GM18870 (cell line): Measurements from ENCODE around the gene GPC6.

Experiments used
- ATAC-seq: cut with Tn5 transposase; IDR thresholded peaks from one replicate; pipeline ENCODE4 v1.9.1; 2021; ENCODE audit warnings: moderate library complexity; ENCODE audit not compliant: unreplicated experiment

The GPC6 gene

DNA sequence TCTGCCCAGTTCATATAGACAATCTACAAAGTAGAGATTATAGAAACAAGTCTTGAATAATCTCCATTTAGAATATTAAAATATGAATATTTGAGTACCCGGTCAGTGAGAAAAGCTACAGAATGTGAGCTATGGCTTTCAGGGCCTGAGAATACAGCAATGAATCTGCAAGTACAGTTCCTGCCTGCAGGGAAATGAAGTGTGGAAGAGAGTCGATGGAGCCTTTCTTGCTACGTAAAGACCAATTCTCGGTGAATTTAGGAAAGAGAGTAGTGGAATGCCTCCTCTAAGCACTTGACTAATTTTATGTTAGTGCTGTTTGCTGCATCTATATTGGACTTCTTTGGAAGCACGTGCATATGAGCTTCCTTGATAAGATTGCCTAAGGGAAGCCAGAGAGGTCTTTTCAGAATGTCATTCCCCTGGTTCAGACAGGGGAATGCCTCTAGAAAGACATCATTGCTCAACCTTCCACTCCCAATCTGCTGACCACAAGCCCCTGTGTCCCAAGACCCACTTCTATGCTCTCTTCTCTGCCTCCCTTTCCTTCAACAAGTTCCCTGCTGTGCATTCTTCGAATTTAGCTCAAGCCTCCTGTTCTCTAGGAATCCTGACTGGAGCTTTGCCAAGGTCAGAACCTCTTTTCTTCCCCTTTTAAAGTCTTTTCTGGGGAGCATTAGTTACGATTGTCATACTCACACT, 41.9 kb downstream of the GPC6 start:
- no peak for ATAC-seq

DNA sequence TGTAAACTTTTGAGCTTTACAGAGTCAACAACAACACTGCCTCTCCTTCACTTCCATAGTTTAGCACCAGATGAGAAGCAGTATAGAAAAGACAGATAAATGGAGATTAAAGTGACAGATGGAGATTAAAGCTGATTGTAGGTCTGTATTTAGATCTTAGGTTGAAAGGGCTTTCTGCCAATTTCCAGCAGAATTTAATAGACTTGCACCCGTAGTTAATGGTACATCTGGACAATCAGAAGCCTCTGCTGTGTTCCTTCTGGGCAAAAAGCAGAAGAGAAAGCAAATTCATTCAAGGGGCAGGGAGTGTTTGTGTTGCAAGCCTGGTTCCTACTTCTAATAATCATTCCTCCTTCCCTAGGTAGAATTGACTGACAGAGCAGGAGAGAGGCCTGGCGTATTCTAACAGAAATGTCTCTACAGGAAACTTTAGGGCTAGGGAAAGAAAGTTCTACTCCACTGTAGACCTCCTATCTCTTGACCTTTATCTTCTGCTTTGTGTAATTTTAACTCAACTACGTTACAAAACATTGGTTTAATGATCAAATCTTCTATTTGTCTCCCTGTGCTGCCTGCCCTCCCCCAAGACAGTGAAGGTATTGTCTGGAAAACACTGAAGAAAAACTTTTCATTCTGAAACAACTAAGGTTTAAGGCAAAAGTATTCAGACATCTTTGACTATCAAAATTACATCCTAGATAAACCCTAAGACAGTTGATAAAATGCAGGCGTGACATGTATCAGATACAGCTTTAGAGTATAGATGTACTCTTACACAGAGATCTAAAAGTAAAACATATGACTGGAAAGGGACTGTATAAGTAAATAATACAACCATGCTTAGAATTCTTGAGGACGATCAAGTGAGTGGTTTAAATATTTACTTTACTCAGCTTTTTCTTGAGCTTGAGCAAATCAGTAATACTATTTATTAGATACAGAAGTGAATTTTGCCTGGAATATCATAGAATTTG, 44.4 kb downstream of the GPC6 start:
- ATAC-seq: no peak

DNA sequence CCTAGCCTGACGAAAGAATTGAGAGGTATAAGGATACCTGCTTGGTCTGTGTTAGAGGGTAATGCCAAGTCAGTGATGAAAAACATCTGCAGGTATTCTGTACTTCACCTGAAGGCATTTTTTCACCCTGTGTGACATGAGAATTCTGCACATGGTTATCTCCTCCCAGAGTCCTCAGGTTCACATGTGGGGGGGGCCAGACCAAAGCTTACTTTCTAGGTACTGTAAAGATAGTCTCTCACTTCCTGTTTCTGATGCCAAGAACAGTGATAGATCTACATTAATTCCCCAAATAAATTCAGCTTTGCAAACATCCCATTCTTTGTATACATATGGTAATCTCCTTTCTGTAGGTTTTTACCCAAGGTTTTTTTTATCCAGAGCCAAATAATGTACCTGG, 53.4 kb downstream of the GPC6 start:
- ATAC-seq: no peak

DNA sequence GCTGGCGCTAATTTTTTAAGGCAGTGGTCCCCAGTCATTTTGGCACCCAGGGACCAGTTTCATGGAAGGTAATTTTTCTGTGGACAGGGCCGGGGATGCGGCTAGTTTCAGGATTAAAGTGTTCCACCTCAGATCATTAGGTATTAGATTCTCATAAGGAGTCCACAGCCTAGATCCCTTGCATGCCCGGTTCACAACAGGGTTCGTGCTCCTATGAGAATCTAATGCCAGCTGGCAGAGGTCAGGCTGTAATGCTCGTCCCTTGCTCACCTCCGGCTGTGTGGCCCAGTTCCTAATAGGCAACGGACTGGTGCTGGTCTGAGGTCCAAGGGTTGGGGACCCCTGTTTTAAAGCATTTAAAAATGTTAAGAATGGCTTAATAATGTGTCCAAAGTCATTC, 54.1 kb downstream of the GPC6 start:
- ATAC-seq: no peak

DNA sequence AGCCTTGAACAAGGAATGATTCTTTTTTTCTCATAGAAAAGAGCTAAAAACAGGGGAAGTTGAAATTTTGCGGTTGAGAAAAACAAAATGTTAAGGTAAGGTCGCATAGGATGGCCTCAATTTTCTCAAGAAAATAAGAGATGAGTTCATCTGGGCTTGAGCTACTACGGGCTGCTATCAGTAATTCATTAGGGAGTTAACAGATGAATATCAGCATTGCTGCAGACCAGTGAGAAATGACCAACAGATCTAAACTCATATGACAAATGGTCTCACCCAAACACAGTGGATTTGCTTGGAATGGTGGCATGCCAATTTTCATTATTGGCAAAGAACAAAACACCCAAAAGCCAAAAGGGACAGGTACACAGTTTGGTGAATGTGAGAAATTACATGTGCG, 56.6 kb downstream of the GPC6 start:
- ATAC-seq: no peak

DNA sequence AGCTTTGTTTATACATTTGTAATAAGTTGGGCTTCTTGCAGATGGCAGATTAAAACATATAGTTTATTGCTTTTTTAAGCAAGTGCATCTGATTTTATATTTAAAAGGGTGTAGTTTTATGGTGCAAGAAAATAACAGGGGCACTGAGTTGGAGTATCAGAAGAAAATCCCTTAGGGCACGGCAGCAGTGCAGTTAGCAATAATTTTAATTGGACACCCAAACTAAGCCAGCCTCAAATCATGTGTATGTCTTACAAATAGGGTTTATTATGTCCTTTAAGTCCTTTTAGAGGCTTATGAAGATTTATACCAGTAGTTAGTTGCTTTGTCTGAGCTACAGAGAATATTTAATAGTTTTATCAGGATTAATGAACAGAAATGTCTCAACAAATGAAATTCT, 57.5 kb downstream of the GPC6 start:
- no peak for ATAC-seq

DNA sequence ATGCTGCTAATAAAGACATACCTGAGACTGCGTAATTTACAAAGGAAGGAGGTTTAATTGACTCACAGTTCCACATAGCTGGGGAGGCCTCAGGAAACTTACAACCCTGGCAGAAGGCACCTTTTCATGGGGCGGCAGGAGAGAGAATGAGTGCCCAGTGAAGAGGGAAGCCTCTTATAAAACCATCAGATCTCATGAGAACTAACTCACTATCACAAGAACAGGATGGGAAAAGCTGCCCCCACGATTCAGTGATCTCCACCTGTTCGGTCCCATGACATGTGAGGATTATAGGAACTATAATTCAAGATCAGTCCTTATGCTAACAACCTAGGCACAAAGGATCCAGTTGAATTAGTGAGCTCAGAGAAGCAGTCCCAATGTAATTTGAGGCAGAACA, 59.4 kb downstream of the GPC6 start:
- no peak for ATAC-seq

DNA sequence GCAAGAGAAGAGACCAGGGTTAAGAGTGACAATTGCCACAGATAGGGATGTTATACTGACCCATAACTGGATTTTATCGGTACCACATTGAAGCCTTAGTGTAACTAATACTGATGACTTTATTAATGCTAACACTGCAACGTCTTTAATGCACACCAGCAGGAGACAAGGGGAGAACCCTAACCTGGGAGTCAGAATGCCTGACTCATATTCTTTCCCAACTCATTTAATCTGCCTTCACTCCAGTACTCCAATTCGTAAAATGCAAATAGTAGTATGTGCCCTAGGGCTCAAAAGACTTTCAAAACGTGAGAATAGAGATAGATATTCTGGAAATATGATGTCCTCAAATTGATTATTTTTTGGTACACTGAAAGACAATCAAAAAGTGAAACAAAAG, 62.4 kb downstream of the GPC6 start:
- ATAC-seq: no peak

DNA sequence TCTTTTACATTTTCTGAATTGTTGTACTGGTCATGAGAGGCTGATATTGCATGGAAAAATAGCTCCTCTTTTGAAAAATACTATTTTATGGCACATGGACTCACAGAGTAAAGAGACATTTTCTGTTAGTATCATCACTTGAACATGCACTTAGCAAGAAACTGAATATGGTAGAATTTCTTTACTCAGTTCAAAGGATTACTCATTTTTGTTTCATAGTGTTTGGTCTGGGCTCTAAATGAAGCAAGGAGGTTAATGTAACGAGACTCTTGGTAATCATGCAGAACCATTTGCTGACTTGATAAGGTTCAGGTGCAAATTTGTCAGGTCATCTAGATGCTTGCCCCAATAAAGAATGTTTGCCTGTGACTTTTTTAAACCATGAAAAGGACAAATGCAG, 63.2 kb downstream of the GPC6 start:
- no peak for ATAC-seq

DNA sequence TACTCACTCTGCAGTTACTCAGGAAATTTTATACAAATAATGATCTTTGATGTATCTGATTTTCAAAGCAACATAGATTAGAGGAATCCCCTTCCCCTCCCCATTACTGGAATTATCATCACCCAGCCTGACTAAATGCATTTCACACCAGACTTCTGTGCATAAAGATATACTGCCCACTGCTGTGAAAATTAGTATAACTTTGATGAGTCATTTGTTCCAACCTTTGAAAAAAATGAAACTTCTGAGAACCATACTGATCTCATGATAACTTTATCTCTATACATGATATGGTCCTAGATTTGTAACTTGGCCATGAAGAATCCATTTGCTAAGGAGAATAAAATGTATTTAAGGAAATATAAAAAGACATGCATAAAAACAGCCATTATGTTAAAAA, 63.9 kb downstream of the GPC6 start:
- no peak for ATAC-seq

DNA sequence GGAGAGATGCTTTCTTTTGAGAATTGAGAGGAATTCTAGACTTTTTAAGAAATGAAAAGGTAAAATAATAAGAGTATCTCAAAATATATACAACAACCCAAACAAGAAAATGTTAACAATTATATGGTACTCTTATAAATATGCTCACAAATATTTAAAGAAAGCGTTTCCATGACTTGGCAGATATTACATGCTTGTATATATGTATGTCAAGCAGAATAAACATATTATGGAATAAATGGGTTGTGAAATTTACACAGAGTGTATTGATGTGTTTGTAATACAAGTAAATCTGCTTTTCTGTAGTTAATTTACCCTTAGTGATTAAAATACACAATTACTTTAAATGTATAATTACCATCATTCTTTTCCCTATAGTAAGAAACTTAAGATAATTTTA, 65.8 kb downstream of the GPC6 start:
- no peak for ATAC-seq

DNA sequence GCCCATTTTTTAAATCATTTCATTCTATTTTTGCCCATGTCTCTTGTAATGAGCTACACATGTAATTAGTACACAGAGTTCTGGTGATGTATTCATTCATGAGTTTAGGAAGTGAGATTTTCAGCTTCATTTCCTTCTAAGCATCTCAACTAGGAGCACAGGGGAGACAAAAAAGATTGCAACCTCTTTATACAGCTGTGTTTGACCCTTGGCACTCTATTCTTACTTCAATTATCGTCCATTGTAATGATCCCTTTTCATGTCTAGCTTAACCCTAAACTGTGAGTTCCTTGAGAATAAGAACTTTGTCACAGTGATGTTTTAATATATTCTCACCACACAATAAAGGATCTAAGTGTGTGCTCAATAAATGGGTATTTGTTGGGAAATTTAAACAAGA, 67.1 kb downstream of the GPC6 start:
- ATAC-seq: no peak

DNA sequence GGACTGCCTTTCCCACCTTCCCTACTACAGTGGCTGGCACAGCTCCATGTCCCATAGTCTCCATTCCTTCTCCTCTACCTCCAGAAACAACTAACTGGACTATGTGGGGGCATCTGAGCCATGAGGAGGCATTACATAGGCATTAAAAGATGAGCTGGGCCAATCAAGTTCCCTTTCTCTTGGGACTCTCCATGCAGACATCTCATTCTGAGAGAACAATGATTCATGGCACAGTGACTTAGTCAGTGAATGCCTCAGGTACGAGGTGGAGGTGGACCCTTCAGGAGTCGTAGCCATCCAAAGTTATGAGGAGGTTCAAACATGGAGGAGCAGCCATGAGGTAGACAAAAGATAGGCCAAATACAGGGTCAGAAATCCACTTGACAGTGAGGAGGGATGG, 70.0 kb downstream of the GPC6 start:
- no peak for ATAC-seq

DNA sequence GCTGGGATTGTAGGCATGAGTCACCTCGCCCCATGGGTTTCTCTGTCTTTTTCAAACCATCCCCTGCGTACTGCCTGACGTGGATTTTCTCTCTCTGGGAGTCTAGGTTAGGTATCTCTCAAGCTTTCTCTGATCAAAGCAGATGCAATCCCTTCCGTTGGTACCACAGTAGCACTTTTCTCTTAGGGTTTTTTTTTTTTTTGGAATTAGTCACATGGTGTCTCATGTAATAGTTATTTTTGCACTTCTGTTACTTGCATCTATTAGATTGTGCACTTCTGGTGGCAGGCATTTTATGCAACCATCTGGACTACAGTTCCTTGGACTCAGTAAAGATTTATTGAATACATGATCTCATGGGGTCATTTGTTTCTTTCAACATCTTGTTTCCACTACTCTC, 72.1 kb downstream of the GPC6 start:
- no peak for ATAC-seq

DNA sequence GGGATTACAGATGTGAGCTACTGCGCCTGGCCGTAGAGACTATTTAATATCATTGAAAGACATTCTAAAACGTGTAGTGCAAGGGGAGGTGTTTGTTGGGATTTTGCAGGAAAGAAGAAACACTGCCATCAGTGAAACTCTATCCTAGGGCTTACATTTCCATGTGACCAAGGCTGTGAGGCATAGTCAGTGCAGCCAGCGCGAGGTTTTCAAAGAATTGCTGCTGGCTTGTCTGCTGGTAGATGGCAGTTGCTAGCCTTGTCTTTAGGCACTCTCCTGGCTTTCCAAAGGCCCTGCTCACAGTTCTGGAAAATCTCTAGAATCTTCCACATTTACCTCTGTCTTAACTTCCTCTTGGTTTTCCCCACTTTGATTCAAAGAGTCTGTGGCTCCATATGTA, 77.5 kb downstream of the GPC6 start:
- no peak for ATAC-seq

DNA sequence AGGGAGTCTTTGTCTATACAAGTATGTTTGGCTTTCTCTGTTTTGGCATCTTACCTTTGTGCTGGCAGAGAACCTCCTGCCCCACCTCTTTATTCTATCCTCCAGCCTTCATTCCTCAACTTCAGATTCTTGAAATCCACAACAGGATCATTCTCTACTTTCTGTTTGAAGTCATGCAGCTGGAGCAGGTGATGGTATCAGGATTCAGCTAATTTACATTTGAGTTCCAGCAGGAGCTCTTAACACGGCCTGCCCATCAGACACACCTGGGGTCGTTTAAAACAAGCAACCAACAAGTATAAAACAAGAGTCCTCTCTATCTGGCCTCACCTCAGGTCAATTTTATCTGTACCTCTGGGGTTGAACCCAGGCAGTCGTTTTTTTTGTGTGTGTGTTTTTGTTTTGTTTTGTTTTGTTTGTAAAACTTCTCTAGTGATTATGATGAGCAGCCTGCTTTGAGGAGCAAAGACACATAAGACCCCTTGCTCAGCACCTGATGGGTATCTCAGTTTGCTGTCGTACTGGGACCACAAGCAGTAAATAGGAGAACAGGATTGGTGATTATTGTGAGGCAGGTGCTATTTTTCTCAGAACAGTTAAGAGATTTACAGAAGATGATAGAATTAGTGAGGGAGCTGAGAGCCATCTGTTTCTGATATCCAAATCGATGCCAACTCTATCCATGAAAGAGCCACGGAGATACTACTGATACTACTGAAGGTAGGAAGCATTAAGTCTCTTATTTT, 78.4 kb downstream of the GPC6 start:
- ATAC-seq: no peak

DNA sequence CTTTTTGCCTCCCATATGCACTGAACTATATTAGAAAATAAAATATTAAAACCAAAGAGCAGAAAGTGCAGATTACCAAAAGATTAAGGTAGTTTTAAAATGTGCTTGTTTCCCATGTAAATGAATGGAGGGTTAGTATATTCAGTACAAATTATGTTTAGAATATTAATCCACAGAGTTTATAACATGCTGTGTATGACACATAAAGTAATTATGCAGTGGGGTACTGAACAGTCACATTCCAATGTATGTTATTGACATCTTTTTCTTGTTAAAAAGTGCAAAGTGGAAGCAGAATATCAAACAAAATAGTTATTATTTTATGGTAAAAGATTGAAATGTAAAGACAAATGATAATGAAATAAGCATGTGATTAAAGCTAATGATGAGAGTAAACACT, 79.3 kb downstream of the GPC6 start:
- no peak for ATAC-seq

DNA sequence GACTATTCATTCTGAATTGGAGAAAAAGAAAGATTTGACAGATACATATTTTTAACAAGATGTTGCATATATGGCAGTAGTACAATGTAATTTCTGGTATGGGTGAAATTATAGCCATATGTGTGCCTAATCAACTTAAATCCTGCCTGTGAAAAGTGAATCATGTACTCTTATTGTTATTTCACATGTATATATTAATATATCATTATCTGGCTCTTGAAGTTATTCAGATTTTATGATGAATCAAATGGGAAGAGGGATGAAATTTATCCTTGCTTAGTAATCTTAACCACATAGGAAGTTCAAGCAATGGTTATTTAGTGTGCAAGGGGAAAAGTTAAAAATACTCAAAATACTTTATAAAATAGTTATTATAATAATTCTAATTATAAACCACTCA, 80.5 kb downstream of the GPC6 start:
- no peak for ATAC-seq

DNA sequence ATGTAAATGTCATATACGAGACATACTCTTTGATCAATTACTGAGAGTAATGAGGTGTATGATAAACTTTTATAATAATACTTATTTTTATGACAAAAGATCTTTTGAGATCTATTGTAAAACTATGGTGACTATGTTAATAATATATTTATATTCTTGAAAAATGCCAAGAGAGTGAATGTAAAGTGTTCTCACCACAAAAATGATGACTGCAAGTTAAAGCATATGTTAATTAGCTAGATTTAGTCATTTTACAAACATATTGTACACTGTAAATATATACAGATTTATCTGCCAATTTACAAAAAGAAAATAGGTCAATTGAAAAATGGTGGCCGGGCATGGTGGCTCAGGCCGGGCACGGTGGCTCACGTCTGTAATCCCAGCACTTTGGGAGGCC, 81.0 kb downstream of the GPC6 start:
- ATAC-seq: no peak

DNA sequence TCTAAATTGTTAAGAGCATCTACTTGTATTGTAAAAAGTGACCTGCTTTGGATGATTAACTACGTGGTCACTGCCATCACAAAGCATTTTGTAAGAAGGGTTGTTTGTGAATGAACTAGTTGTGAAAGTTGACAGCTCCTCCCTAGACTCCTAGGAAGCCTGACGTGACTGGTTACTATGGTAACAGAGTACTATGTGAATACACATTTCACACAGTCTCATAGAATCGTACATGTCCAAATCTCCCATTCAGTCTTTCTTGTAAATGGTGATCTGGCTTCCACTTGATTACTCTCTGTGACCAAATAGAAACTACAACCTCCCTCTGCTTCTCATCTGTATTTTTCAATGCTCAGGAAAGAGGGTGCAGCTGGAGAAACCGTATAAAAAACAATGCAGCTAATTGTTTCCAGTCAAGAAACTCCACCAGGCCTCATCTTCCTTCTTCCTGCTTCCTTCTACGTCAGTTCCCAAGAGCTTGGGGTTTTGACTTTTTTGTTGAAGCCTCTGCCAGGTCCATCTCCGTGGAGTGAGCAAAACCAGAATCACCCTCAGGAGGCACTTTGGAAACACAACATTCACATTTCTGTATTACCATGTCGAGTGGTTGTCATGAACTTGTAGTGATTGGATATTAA, 83.4 kb downstream of the GPC6 start:
- no peak for ATAC-seq

DNA sequence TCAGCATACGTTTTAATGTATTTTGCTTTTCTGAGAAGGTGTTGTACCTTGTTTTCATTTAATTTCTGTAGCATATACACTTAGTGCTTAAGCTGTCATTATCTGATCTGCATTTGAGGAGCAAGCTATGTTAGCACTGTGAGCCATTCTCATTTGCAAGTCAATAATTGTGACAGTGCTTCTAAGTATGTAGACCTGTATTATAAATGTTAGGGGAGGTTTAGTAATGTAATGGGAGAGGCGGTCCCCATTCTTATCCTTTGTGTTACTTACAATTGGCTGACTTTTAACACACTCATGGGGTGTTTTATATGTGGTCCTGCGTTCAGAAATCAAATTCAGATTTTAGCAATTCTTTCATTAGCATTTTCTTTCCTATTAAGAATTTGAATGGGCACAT, 90.2 kb downstream of the GPC6 start:
- ATAC-seq: no peak
